ENCODE results near the gene OR4B1. TPM values are rescaled to one million over a fixed set of nuclear protein-coding genes. Genes with fewer than 3 reads are reported as not detected.

The OR4B1 gene
- total RNA-seq, 2 donors from 2014 or later, result not detected

GRCh38 chr11:48244804-48245203, 28.2 kb downstream of the OR4B1 start, which contains the start of gene OR4X2:
TSS of gene OR4X2 (plus strand) at chr11:48245104. CDS start at chr11:48245104, 0 bp downstream.
- intact Hi-C loops (cut with DNase I), result no loop called here
- DNase-seq (ENCODE audit: low spot score), result no peak

- no peak for DNase-seq (ENCODE audit: low spot score)
- intact Hi-C loops (cut with DNase I), result no loop called here
These were observed 32.3 kb downstream of the OR4B1 start for GRCh38 chr11:48248902-48249301.

- intact Hi-C loops (cut with DNase I), result no loop called here
These were observed 45.0 kb downstream of the OR4B1 start for GRCh38 chr11:48261600-48261999.

GRCh38 chr11:48263423-48263911, 46.9 kb downstream of the OR4B1 start, which contains the start of gene OR4X1:
TSS of gene OR4X1 (plus strand) at chr11:48263861. CDS start at chr11:48263861, 0 bp downstream.
- intact Hi-C loops (cut with DNase I), result no loop called here
- DNase-seq (ENCODE audit: low spot score), result no peak

More at GRCh38 chr11:48261600-48261999, 45.0 kb downstream of the OR4B1 start:
- DNase-seq (ENCODE audit: low spot score), result no peak

Other genes starting within 250 kb of the OR4B1 start
- gene PTPRJ, start 236.3 kb upstream of the OR4B1 start, total RNA-seq, result 10 to 100 TPM; 17.4 to 19.7 TPM
- gene OR4X2, start 28.3 kb downstream of the OR4B1 start, total RNA-seq, result not detected
- gene OR4X1, start 47.1 kb downstream of the OR4B1 start, total RNA-seq, result not detected
- gene OR4S1, start 89.4 kb downstream of the OR4B1 start, total RNA-seq, result not detected
- gene OR4C3, start 108.1 kb downstream of the OR4B1 start, total RNA-seq, result not detected
- gene OR4C5, start 149.7 kb downstream of the OR4B1 start, total RNA-seq, result not detected